HL-60 (cell line): Measurements from ENCODE around the gene IL32.

Experiments used
- POLR2AphosphoS5 ChIP-seq: IDR thresholded peaks from 2 replicates; pipeline ENCODE4 v1.6.1; 2012; ENCODE audit warnings: low read depth
- SPI1 ChIP-seq: IDR thresholded peaks from 2 replicates; pipeline ENCODE4 v1.6.1; 2012; ENCODE audit warnings: low read depth, mild to moderate bottlenecking, borderline replicate concordance
- TF ChIP-seq, protein P1 (sequence below): IDR thresholded peaks from one replicate; pipeline ENCODE4 v1.5.1; 2011; ENCODE audit warnings: low read length, control low read depth, inconsistent platforms; ENCODE audit not compliant: insufficient read depth
- TF ChIP-seq, protein P2 (sequence below): IDR thresholded peaks from 2 replicates; pipeline ENCODE4 v1.6.1; 2012; ENCODE audit warnings: low read depth; ENCODE audit not compliant: insufficient replicate concordance

DNA sequence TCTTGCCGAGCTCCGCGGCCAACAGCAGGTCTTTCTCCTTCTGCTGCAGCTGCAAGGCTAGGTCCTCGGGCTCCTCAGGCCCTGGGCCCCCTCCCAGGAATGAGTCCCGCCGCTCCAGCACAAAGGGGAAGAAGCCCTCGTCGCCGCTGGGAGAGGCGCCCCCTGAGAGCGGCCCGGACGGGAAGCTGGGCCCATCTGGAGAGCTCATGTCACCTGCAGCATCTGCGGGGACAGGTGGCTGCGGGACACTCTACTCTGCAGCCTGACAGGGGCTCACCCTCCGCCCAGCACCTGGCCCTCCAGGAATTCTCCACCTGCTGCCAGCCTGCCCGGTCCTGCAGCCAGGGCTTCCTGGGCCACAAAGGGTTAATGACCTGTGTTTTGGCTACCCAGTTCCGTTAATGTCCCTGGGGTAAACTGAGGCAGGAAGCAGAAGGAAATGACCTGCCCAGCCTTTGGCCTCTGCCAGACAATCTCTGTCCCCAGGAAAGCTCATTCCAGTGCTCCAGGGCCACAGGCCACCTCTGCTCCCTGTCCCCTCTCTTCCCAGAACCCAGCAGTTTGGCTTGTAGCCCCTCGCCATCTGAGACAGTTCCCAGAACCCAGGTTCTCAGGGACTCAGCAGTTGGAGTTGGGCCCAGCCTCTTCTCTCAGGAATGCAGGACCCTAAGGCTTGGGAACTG, 30.0 kb upstream of the IL32 start:
- TF ChIP-seq, protein P1, sequence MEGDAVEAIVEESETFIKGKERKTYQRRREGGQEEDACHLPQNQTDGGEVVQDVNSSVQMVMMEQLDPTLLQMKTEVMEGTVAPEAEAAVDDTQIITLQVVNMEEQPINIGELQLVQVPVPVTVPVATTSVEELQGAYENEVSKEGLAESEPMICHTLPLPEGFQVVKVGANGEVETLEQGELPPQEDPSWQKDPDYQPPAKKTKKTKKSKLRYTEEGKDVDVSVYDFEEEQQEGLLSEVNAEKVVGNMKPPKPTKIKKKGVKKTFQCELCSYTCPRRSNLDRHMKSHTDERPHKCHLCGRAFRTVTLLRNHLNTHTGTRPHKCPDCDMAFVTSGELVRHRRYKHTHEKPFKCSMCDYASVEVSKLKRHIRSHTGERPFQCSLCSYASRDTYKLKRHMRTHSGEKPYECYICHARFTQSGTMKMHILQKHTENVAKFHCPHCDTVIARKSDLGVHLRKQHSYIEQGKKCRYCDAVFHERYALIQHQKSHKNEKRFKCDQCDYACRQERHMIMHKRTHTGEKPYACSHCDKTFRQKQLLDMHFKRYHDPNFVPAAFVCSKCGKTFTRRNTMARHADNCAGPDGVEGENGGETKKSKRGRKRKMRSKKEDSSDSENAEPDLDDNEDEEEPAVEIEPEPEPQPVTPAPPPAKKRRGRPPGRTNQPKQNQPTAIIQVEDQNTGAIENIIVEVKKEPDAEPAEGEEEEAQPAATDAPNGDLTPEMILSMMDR: no peak
- TF ChIP-seq POLR2AphosphoS5 (no peak), SPI1 (no peak)
- TF ChIP-seq, protein P2, sequence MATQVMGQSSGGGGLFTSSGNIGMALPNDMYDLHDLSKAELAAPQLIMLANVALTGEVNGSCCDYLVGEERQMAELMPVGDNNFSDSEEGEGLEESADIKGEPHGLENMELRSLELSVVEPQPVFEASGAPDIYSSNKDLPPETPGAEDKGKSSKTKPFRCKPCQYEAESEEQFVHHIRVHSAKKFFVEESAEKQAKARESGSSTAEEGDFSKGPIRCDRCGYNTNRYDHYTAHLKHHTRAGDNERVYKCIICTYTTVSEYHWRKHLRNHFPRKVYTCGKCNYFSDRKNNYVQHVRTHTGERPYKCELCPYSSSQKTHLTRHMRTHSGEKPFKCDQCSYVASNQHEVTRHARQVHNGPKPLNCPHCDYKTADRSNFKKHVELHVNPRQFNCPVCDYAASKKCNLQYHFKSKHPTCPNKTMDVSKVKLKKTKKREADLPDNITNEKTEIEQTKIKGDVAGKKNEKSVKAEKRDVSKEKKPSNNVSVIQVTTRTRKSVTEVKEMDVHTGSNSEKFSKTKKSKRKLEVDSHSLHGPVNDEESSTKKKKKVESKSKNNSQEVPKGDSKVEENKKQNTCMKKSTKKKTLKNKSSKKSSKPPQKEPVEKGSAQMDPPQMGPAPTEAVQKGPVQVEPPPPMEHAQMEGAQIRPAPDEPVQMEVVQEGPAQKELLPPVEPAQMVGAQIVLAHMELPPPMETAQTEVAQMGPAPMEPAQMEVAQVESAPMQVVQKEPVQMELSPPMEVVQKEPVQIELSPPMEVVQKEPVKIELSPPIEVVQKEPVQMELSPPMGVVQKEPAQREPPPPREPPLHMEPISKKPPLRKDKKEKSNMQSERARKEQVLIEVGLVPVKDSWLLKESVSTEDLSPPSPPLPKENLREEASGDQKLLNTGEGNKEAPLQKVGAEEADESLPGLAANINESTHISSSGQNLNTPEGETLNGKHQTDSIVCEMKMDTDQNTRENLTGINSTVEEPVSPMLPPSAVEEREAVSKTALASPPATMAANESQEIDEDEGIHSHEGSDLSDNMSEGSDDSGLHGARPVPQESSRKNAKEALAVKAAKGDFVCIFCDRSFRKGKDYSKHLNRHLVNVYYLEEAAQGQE: no peak
